OCI-LY3 (cell line): Measurements from ENCODE around the gene SEMG1.

ENCODE experiments used
- H2AFZ ChIP-seq: fragments of 200-600, 300-600 bp; shearing (Covaris generic); 2 replicates; pipeline ENCODE4 v1.6.0; 2014; ENCODE audit warnings: antibody characterized with exemption, low read depth, low read length
- H3K27ac ChIP-seq: fragments of 200-600, 300-600 bp; sonication (generic); 2 replicates; pipeline ENCODE4 v1.5.1; 2014; ENCODE audit warnings: mild to moderate bottlenecking, low read length, moderate library complexity, mixed read lengths
- H3K27me3 ChIP-seq: fragments of 200-600, 300-600 bp; sonication (generic); 2 replicates; pipeline ENCODE4 v1.6.1; 2014; ENCODE audit warnings: low read depth, low read length, mixed read lengths
- H3K36me3 ChIP-seq: fragments of 200-600, 300-600 bp; sonication (generic); replicated peaks from 2 replicates; pipeline ENCODE3; 2014; ENCODE audit warnings: low read depth, low read length, mixed read lengths
- H3K4me1 ChIP-seq: fragments of 300-600, 200-600 bp; sonication (generic); 2 replicates; pipeline ENCODE4 v1.6.1; 2014; ENCODE audit warnings: low read length, mixed read lengths
- H3K4me2 ChIP-seq: fragments of 200-600, 300-600 bp; sonication (generic); 2 replicates; pipeline ENCODE4 v1.6.1; 2014; ENCODE audit warnings: low read length, mixed read lengths
- H3K4me3 ChIP-seq: fragments of 300-600, 200-600 bp; sonication (generic); 2 replicates; pipeline ENCODE4 v1.5.1; 2014; ENCODE audit warnings: antibody characterized with exemption, mild to moderate bottlenecking, low read length, moderate library complexity
- H3K79me2 ChIP-seq: fragments of 300-600, 200-600 bp; shearing (Covaris generic); 2 replicates; pipeline ENCODE4 v1.6.1; 2014; ENCODE audit warnings: mild to moderate bottlenecking, low read length, mixed read lengths
- H3K9ac ChIP-seq: fragments of 300-600, 200-600 bp; shearing (Covaris generic); 2 replicates; pipeline ENCODE4 v1.6.0; 2014; ENCODE audit warnings: mild to moderate bottlenecking, low read length, moderate library complexity
- H3K9me3 ChIP-seq: fragments of 200-600, 300-600 bp; shearing (Covaris generic); 2 replicates; pipeline ENCODE4 v1.6.1; 2014; ENCODE audit warnings: low read length, mixed read lengths; ENCODE audit not compliant: insufficient read depth
- H4K20me1 ChIP-seq: fragments of 200-600, 300-600 bp; sonication (generic); 2 replicates; pipeline ENCODE4 v1.6.1; 2016; ENCODE audit warnings: low read length, mixed read lengths; ENCODE audit not compliant: insufficient read depth
- CTCF ChIP-seq: fragments of 200-600, 300-600 bp; sonication (generic); IDR thresholded peaks from 2 replicates; pipeline ENCODE4 v1.5.1; 2014; ENCODE audit warnings: antibody characterized with exemption, low read length, low read depth
- EZH2phosphoT487 ChIP-seq: fragments of 200-600 bp; shearing (Covaris generic); IDR thresholded peaks from 2 replicates; pipeline ENCODE4 v1.6.1; 2018; ENCODE audit warnings: antibody characterized with exemption, mixed run types, low read depth

Gene SEMG1

GRCh38 chr20:45189861-45190260 lies 17.0 kb upstream of the SEMG1 start:
- Histone ChIP-seq H3K9ac (no peak overlapping the region), H3K27ac (no peak overlapping the region), H3K4me2 (no peak overlapping the region), H2AFZ (no peak overlapping the region), H3K79me2 (no peaks in the 10 kb centered on the region), H3K36me3 (no peaks in the 10 kb centered on the region), H3K4me1 (no peaks in the 10 kb centered on the region), H4K20me1 (no peaks in the 10 kb centered on the region), H3K9me3 (no peaks in the 10 kb centered on the region), H3K4me3 (no peak overlapping the region), H3K27me3 (peaks cover 38% of the 10 kb centered on the region)
- TF ChIP-seq EZH2phosphoT487 (no peak), CTCF (no peak)

- Histone ChIP-seq H3K4me2 (no peak overlapping the region), H3K4me1 (no peaks in the 10 kb centered on the region), H3K27me3 (peaks cover 28% of the 10 kb centered on the region), H3K9ac (no peak overlapping the region), H3K79me2 (no peaks in the 10 kb centered on the region), H3K4me3 (no peak overlapping the region), H3K27ac (no peak overlapping the region), H3K9me3 (no peaks in the 10 kb centered on the region), H3K36me3 (no peaks in the 10 kb centered on the region), H2AFZ (no peak overlapping the region), H4K20me1 (no peaks in the 10 kb centered on the region)
- TF ChIP-seq EZH2phosphoT487 (no peak), CTCF (no peak)
Observed at GRCh38 chr20:45191926-45192325, 14.9 kb upstream of the SEMG1 start.

- Histone ChIP-seq H3K27me3 (peaks cover 28% of the 10 kb centered on the region), H4K20me1 (no peaks in the 10 kb centered on the region), H3K36me3 (no peaks in the 10 kb centered on the region), H3K9ac (no peak overlapping the region), H3K4me3 (no peak overlapping the region), H3K4me1 (peaks cover 7% of the 10 kb centered on the region), H2AFZ (no peak overlapping the region), H3K79me2 (no peaks in the 10 kb centered on the region), H3K9me3 (no peaks in the 10 kb centered on the region), H3K27ac (no peak overlapping the region), H3K4me2 (no peak overlapping the region)
- no peak for TF ChIP-seq CTCF
- no peak for TF ChIP-seq EZH2phosphoT487
Observed at GRCh38 chr20:45193331-45193730, 13.5 kb upstream of the SEMG1 start.

- H3K36me3 ChIP-seq: no peaks in the 10 kb centered on the region
- no peak overlapping the region for H3K4me3 ChIP-seq
- H3K4me2 ChIP-seq: no peak overlapping the region
- peaks cover 52% of the 10 kb centered on the region for H3K27me3 ChIP-seq
- H3K79me2 ChIP-seq: no peaks in the 10 kb centered on the region
- no peaks in the 10 kb centered on the region for H3K4me1 ChIP-seq
- H2AFZ ChIP-seq: no peak overlapping the region
- no peaks in the 10 kb centered on the region for H3K9me3 ChIP-seq
- no peak overlapping the region for H3K9ac ChIP-seq
- TF ChIP-seq CTCF: no peak
- TF ChIP-seq EZH2phosphoT487: no peak
- no peak overlapping the region for H3K27ac ChIP-seq
- no peaks in the 10 kb centered on the region for H4K20me1 ChIP-seq
Observed at GRCh38 chr20:45209924-45210323, 3.1 kb downstream of the SEMG1 start.
